HepG2 (cell line): ENCODE results near the gene SREBF1. TPM values are rescaled to one million over a fixed set of nuclear protein-coding genes. Genes with fewer than 3 reads are reported as not detected.

ENCODE experiments used
- ATAC-seq: fragments of 200-7000 bp; cut with Tn5 transposase; 3 replicates; pipeline ENCODE4 v1.9.1; 2020; ENCODE audit warnings: mild to moderate bottlenecking, moderate library complexity
- BruUV-seq: library from RNA; stranded (reverse); fragments of 400-500 nt; replicated peaks from 2 replicates; lab custom pipeline; 2021; lab: Mats Ljungman, UMichigan
- CTCF ChIA-PET: fragments of 300-600 bp; formaldehyde crosslinking; extraction: SDS; loops from one replicate; lab custom pipeline; 2021; ENCODE audit warnings: low total read pairs, inconsistent platforms, low intra/inter-chr PET ratio; lab: Yijun Ruan, JAX
- POLR2A ChIA-PET: fragments of 350-600 bp; sonication (Branson Sonifier 250); formaldehyde crosslinking; loops from one replicate; lab custom pipeline; 2020; ENCODE audit warnings: antibody characterized with exemption, inconsistent platforms; lab: Yijun Ruan, JAX
- DNase-seq: peaks from one replicate; pipeline ENCODE4 v3.0.0-alpha.2; 2015; ENCODE audit warnings: low spot score
- FAIRE-seq: peaks from 3 replicates; lab custom pipeline; 2011; peaks lifted over from hg19 to GRCh38; lab: Jason Lieb, UNC
- H2AFZ ChIP-seq: one replicate; pipeline ENCODE4 v1.6.1; 2011; ENCODE audit warnings: low read length, inconsistent platforms
- H3K27ac ChIP-seq: fragments of 300-600 bp; 3 replicates; pipeline ENCODE4 v1.8.0; 2011; ENCODE audit warnings: mixed run types, mild to moderate bottlenecking, mixed read lengths, low read length, inconsistent platforms; ENCODE audit not compliant: insufficient read depth; ENCODE audit errors: extremely low read length
- H3K27me3 ChIP-seq, 2 experiments: fragments of 200-600 bp in 1 of 2; 2 replicates in 1 of 2; 3 replicates in 1 of 2; pipeline versions ENCODE4 v1.6.0 to v1.8.0; 2011; ENCODE audit warnings: low read length in 2 of 2, mild to moderate bottlenecking in 2 of 2, moderate library complexity in 2 of 2, inconsistent platforms in 1 of 2; ENCODE audit not compliant: insufficient read depth in 2 of 2, control insufficient read depth in 1 of 2
- H3K36me3 ChIP-seq, 2 experiments: fragments of 200-600 bp in 1 of 2; replicated peaks in 1 of 2; 2 replicates in 1 of 2; 3 replicates in 1 of 2; pipeline versions ENCODE4 v1.5.1 to v1.8.0; 2011; ENCODE audit warnings: low read length in 2 of 2, inconsistent platforms in 1 of 2; ENCODE audit not compliant: insufficient read depth in 2 of 2, control insufficient read depth in 1 of 2
- H3K4me1 ChIP-seq: 2 replicates; pipeline ENCODE4 v1.5.1; 2012; ENCODE audit warnings: low read length, inconsistent platforms; ENCODE audit not compliant: insufficient read depth
- H3K4me2 ChIP-seq: 2 replicates; pipeline ENCODE4 v1.6.0; 2011; ENCODE audit warnings: low read depth, low read length, inconsistent platforms
- H3K4me3 ChIP-seq, 3 experiments: fragments of 200-600 bp in 1 of 3; sonication (generic), shearing (Covaris generic) in 1 of 3; replicated peaks in 1 of 3; 2 replicates each; pipeline ENCODE4 v1.5.1; 2011 to 2016; ENCODE audit warnings: low read length in 3 of 3, inconsistent platforms in 2 of 3, low read depth in 2 of 3, mild to moderate bottlenecking in 2 of 3, control low read depth in 1 of 3, mixed read lengths in 1 of 3; ENCODE audit not compliant: insufficient read depth in 1 of 3
- H3K79me2 ChIP-seq: one replicate; pipeline ENCODE4 v1.6.1; 2011; ENCODE audit warnings: low read length, inconsistent platforms; ENCODE audit not compliant: insufficient read depth
- H3K9ac ChIP-seq: 2 replicates; pipeline ENCODE4 v1.6.0; 2011; ENCODE audit warnings: mild to moderate bottlenecking, low read depth, low read length, inconsistent platforms; ENCODE audit not compliant: insufficient read depth
- H3K9me3 ChIP-seq: 2 replicates; pipeline ENCODE4 v1.5.1; 2012; ENCODE audit warnings: mild to moderate bottlenecking, low read length
- H4K20me1 ChIP-seq: 2 replicates; pipeline ENCODE4 v1.6.0; 2011; ENCODE audit warnings: inconsistent platforms, mild to moderate bottlenecking, low read length, moderate library complexity; ENCODE audit not compliant: insufficient read depth
- ADNP ChIP-seq: sonication (generic); formaldehyde crosslinking; IDR thresholded peaks from 2 replicates; pipeline ENCODE4 v1.4.0; 2020; ENCODE audit warnings: missing genetic modification reagents
- ASH2L ChIP-seq: fragments of 300-600, 200-600 bp; sonication (generic); IDR thresholded peaks from 2 replicates; pipeline ENCODE4 v1.7.0; 2017; ENCODE audit warnings: low read depth, mild to moderate bottlenecking, moderate library complexity, mixed read lengths, low read length; ENCODE audit not compliant: insufficient read length
- IKZF1 ChIP-seq: fragments of 450-650 bp; IDR thresholded peaks from 2 replicates; pipeline ENCODE4 v1.7.1; 2016
- KLF13 ChIP-seq: sonication (generic); formaldehyde crosslinking; IDR thresholded peaks from 2 replicates; pipeline ENCODE4 v1.4.0; 2020; ENCODE audit warnings: mild to moderate bottlenecking, missing genetic modification reagents
- TP53 ChIP-seq: sonication (generic); formaldehyde crosslinking; conservative IDR thresholded peaks from 2 replicates; pipeline ENCODE4 v1.4.0; 2020; ENCODE audit warnings: missing genetic modification reagents
- ZFP62 ChIP-seq: sonication (generic); formaldehyde crosslinking; IDR thresholded peaks from 2 replicates; pipeline ENCODE4 v1.4.0; 2020; ENCODE audit warnings: missing genetic modification reagents
- ZNF180 ChIP-seq: sonication (generic); formaldehyde crosslinking; IDR thresholded peaks from 2 replicates; pipeline ENCODE4 v1.4.0; 2020; ENCODE audit warnings: low read depth, missing genetic modification reagents, borderline replicate concordance
- ZNF256 ChIP-seq: sonication (generic); formaldehyde crosslinking; conservative IDR thresholded peaks from 2 replicates; pipeline ENCODE4 v1.4.0; 2020; ENCODE audit warnings: missing genetic modification reagents
- ZNF564 ChIP-seq: sonication (generic); formaldehyde crosslinking; IDR thresholded peaks from 2 replicates; pipeline ENCODE4 v1.8.1; 2023; ENCODE audit warnings: mild to moderate bottlenecking, missing genetic modification reagents
- ZNF678 ChIP-seq: sonication (generic); formaldehyde crosslinking; IDR thresholded peaks from 2 replicates; pipeline ENCODE4 v1.4.0; 2020; ENCODE audit warnings: mild to moderate bottlenecking, missing genetic modification reagents
- WGBS: methylation state at CpG from one replicate; pipeline ENCODE4 v1.1.6; 2017; ENCODE audit warnings: low lambda C conversion rate; 5-methylcytosine and 5-hydroxymethylcytosine counted together
- in situ Hi-C: cut with HindIII; loops from 2 replicates; pipeline ENCODE4 v1.10.0; 2017; ENCODE audit warnings: low pct_unique_long_range_greater_than_20kb; ENCODE audit not compliant: extremely low pct_ligation_motif_present
- intact Hi-C: fragments of 100-400 bp; cut with micrococcal nuclease; formaldehyde crosslinking; loops from one replicate; pipeline ENCODE4 v1.10.0; 2022; ENCODE audit not compliant: unreplicated experiment
- polyA plus RNA-seq, 8 experiments: library from polyadenylated mRNA; depleted of rRNA in 3 of 8; stranded (reverse) in 7 of 8; unstranded in 1 of 8; fragments of >200 nt; fragmentation: Illumina TruSeq in 4 of 8; extraction: Trizol in 4 of 8; gene quantifications; 2 replicates each; pipeline versions ENCODE4 v1.2.1 to v1.2.3, GENCODE V29; 2011 to 2016; ENCODE audit warnings: low read depth in 4 of 8, missing spikeins in 1 of 8, mixed read lengths in 1 of 8; ENCODE audit not compliant: insufficient read depth in 1 of 8
- total RNA-seq, 5 experiments: library from RNA; depleted of rRNA; stranded (reverse); fragments of >200 nt; fragmentation: Illumina TruSeq; extraction: Trizol; gene quantifications; 2 replicates each; pipeline ENCODE4 v1.2.3, GENCODE V29; 2016; ENCODE audit warnings: low read depth in 1 of 5
- TF ChIP-seq, protein P1 (sequence below): sonication (generic); formaldehyde crosslinking; IDR thresholded peaks from 2 replicates; pipeline ENCODE4 v1.4.0; 2020; ENCODE audit warnings: missing genetic modification reagents, borderline replicate concordance
- TF ChIP-seq, protein P2 (sequence below): sonication (generic); formaldehyde crosslinking; IDR thresholded peaks from 2 replicates; pipeline ENCODE4 v1.4.0; 2020; ENCODE audit warnings: missing genetic modification reagents

The SREBF1 gene
- total and polyA plus RNA-seq, 2 of the 13 experiments (the other 11 are each of a cell fraction or from before 2014, with no cell fraction given) = 34.3 to 38.0 TPM

DNA sequence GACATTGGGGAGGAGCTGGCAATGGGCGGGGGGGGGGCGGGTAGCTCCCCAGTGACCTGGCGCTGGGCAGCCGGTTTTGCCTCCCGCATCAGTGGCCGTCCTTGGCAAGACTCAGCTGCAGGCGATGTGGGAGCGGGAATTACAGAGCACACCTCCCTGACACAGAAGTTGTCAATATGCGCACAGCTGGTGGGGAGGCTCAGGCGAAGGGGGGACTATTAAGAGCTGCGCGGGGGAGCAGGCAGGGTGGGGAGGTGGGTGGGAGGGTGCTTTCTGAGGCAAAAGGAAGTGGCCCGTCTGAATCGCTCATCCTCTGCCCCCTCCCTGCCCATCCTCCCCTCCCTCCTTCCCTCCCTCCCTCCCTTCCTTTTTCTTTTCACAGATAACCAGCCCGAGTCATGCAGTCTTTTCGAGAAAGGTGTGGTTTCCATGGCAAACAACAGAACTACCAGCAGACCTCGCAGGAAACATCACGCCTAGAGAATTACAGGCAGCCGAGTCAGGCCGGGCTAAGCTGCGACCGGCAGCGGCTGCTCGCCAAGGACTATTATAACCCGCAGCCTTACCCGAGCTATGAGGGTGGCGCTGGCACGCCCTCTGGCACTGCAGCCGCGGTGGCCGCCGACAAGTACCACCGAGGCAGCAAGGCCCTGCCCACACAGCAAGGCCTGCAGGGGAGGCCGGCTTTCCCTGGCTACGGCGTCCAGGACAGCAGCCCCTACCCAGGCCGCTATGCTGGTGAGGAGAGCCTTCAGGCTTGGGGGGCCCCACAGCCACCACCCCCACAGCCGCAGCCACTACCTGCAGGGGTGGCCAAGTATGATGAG is 44.0 kb downstream of the SREBF1 start:
- H3K27ac ChIP-seq = no peak overlapping the region
- TF ChIP-seq ASH2L (no peak), ZNF564 (CRISPR knock-in tag) (no peak), KLF13 (CRISPR knock-in tag) (no peak), ZNF678 (CRISPR knock-in tag) (no peak), ZFP62 (no peak)
- TF ChIP-seq, all 625 proteins: peak for 0
- no peak for DNase-seq
- in situ Hi-C loops = no loop called here
- WGBS = 98% methylated on average over 21 of the region's 38 CpGs
- no peaks in the 10 kb centered on the region for H3K27me3 ChIP-seq
- no peak overlapping the region for H3K4me3 ChIP-seq
- H3K4me2 ChIP-seq = no peak overlapping the region
- CTCF ChIA-PET = no interaction called here
- no peaks in the 10 kb centered on the region for H3K79me2 ChIP-seq
- H4K20me1 ChIP-seq = peaks cover 19% of the 10 kb centered on the region; the same call in 1 of the 2 replicates
- peaks cover 15% of the 10 kb centered on the region for H3K4me1 ChIP-seq
- H3K9me3 ChIP-seq = no peaks in the 10 kb centered on the region
- H3K36me3 ChIP-seq = peaks cover 25 to 29% of the 10 kb centered on the region in 2 experiments; a peak in 4 of 5 replicates
- POLR2A ChIA-PET = no interaction called here
- intact Hi-C loops = no loop called here
- H2AFZ ChIP-seq = no peak overlapping the region
- no peak overlapping the region for H3K9ac ChIP-seq
- no peak for ATAC-seq
- no peak for FAIRE-seq
- no TSS peak for BruUV-seq

DNA sequence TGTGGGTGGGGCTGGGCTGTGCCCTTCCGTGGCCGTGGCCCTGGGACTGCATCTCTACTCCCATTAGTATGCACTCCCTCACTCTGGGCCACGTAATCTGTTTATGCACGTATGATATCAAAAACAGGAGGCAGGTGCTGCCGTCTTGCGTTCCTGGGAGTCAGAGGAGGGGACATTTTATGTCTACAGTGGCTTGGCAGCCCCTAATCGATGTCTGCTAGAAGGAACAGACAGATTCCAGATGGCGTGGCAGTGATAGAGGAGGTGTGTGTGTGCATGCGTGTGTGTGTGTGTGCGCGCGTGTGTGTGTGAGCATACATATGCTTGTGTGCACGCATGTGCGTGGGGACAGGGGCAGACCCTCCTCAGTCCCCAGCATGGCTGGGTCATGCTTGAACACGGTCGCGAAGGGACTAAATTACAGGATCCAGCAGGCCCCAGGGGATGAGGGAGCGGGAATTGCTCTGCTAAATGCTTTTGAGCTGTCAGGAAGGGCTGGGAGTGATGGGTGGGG is 44.7 kb downstream of the SREBF1 start:
- 94% methylated on average over 18 of the region's 18 CpGs for WGBS
- in situ Hi-C loops = no loop called here
- Histone ChIP-seq H3K9ac (no peak overlapping the region), H3K27ac (no peak overlapping the region), H3K79me2 (no peaks in the 10 kb centered on the region), H3K36me3 (peaks cover 23 to 24% of the 10 kb centered on the region in 2 experiments; a peak in 4 of 5 replicates), H3K4me3 (no peak overlapping the region), H2AFZ (no peak overlapping the region), H3K27me3 (no peaks in the 10 kb centered on the region), H3K4me2 (no peak overlapping the region), H3K9me3 (no peaks in the 10 kb centered on the region), H3K4me1 (peaks cover 16% of the 10 kb centered on the region), H4K20me1 (peaks cover 23% of the 10 kb centered on the region; the same call in 1 of the 2 replicates)
- no TSS peak for BruUV-seq
- ChIA-PET CTCF (no interaction called here), POLR2A (no interaction called here)
- ATAC-seq = no peak
- intact Hi-C loops = no loop called here
- DNase-seq = no peak
- no peak for FAIRE-seq
- TF ChIP-seq ZNF256 (no peak), ADNP (CRISPR knock-in tag) (no peak), TP53 (CRISPR knock-in tag) (no peak), ZNF180 (CRISPR knock-in tag) (no peak), IKZF1 (no peak)
- TF ChIP-seq, protein P1, sequence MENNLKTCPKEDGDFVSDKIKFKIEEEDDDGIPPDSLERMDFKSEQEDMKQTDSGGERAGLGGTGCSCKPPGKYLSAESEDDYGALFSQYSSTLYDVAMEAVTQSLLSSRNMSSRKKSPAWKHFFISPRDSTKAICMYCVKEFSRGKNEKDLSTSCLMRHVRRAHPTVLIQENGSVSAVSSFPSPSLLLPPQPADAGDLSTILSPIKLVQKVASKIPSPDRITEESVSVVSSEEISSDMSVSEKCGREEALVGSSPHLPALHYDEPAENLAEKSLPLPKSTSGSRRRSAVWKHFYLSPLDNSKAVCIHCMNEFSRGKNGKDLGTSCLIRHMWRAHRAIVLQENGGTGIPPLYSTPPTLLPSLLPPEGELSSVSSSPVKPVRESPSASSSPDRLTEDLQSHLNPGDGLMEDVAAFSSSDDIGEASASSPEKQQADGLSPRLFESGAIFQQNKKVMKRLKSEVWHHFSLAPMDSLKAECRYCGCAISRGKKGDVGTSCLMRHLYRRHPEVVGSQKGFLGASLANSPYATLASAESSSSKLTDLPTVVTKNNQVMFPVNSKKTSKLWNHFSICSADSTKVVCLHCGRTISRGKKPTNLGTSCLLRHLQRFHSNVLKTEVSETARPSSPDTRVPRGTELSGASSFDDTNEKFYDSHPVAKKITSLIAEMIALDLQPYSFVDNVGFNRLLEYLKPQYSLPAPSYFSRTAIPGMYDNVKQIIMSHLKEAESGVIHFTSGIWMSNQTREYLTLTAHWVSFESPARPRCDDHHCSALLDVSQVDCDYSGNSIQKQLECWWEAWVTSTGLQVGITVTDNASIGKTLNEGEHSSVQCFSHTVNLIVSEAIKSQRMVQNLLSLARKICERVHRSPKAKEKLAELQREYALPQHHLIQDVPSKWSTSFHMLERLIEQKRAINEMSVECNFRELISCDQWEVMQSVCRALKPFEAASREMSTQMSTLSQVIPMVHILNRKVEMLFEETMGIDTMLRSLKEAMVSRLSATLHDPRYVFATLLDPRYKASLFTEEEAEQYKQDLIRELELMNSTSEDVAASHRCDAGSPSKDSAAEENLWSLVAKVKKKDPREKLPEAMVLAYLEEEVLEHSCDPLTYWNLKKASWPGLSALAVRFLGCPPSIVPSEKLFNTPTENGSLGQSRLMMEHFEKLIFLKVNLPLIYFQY (CRISPR knock-in tag) = no peak
- TF ChIP-seq, protein P2, sequence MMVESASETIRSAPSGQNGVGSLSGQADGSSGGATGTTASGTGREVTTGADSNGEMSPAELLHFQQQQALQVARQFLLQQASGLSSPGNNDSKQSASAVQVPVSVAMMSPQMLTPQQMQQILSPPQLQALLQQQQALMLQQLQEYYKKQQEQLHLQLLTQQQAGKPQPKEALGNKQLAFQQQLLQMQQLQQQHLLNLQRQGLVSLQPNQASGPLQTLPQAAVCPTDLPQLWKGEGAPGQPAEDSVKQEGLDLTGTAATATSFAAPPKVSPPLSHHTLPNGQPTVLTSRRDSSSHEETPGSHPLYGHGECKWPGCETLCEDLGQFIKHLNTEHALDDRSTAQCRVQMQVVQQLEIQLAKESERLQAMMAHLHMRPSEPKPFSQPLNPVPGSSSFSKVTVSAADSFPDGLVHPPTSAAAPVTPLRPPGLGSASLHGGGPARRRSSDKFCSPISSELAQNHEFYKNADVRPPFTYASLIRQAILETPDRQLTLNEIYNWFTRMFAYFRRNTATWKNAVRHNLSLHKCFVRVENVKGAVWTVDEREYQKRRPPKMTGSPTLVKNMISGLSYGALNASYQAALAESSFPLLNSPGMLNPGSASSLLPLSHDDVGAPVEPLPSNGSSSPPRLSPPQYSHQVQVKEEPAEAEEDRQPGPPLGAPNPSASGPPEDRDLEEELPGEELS (CRISPR knock-in tag) = no peak
